ENCODE measurements around the gene OR1Q1. TPM values are rescaled to one million over a fixed set of nuclear protein-coding genes. Genes with fewer than 3 reads are reported as not detected.

The OR1Q1 gene
- total and polyA plus RNA-seq, 2 of the 8 experiments (the other 6 are each of a cell fraction or from before 2014, with no cell fraction given): not detected

- no peak overlapping the region for H3K4me3 ChIP-seq (ENCODE audit: extremely low read depth in 1 of 4, insufficient read depth in 2 of 4, low read depth in 3 of 4, low read length in 4 of 4)
- no peaks in the 10 kb centered on the region for H4K20me1 ChIP-seq (replicated peaks in 1 of 2; ENCODE audit: control insufficient read depth in 1 of 2, insufficient read depth in 2 of 2, low read length in 2 of 2)
- H3K14ac ChIP-seq (ENCODE audit: insufficient read length): no peak overlapping the region
- 85% methylated on average over 4 of the region's 4 CpGs; no CpG with 5 or more reads in 1 of the 2 experiments for WGBS, 2 experiments (ENCODE audit: extremely low coverage in 1 of 2, insufficient coverage in 1 of 2, insufficient read length in 1 of 2, insufficient replicate concordance in 2 of 2, low coverage in 1 of 2, low lambda C conversion rate in 2 of 2, missing lambda C conversion rate in 1 of 2)
- no peak overlapping the region for H4K5ac ChIP-seq (ENCODE audit: insufficient read length, low read depth, low read length)
- no peaks in the 10 kb centered on the region for H3K23me2 ChIP-seq (ENCODE audit: low read depth, low read length)
- peaks cover 55 to 65% of the 10 kb centered on the region in 2 experiments for H3K9me3 ChIP-seq (ENCODE audit: insufficient read depth in 2 of 2, low read depth in 1 of 2, low read length in 1 of 2)
- H3K27me3 ChIP-seq (replicated peaks in 1 of 4; ENCODE audit: control insufficient read depth in 3 of 4, extremely low read depth in 1 of 4, insufficient read depth in 3 of 4, low read length in 3 of 4): no peaks in the 10 kb centered on the region
- H2AFZ ChIP-seq (ENCODE audit: low read length): no peak overlapping the region
- no peak overlapping the region for H2BK15ac ChIP-seq (ENCODE audit: low read length)
- no peak overlapping the region for H3K56ac ChIP-seq (replicated peaks; ENCODE audit: insufficient read length, low read depth, low read length)
- H3K18ac ChIP-seq (ENCODE audit: extremely low read depth, low read length): no peak overlapping the region
- H3K4ac ChIP-seq (replicated peaks; ENCODE audit: insufficient read length, low read depth, low read length): no peak overlapping the region
- no peak overlapping the region for H3K23ac ChIP-seq (ENCODE audit: insufficient read length)
- H2BK12ac ChIP-seq (ENCODE audit: low read depth, low read length): no peak overlapping the region
- no peak for FAIRE-seq
- H3K79me2 ChIP-seq (ENCODE audit: control insufficient read depth in 1 of 2, insufficient read depth in 2 of 2, low read length in 2 of 2): no peaks in the 10 kb centered on the region
- POLR2A ChIA-PET (ENCODE audit: partially characterized antibody): no interaction called here
- H4K91ac ChIP-seq (replicated peaks; ENCODE audit: insufficient read length, low read length): no peak overlapping the region
- H2AK5ac ChIP-seq (ENCODE audit: low read depth, low read length): no peak overlapping the region
- no peak overlapping the region for H3K9ac ChIP-seq (replicated peaks in 1 of 4; ENCODE audit: extremely low read depth in 1 of 4, low read depth in 3 of 4, low read length in 3 of 4)
- CTCF ChIA-PET (ENCODE audit: partially characterized antibody): no interaction called here
- TF ChIP-seq NANOG (IDR thresholded peaks at IDR 0.05; ENCODE audit: insufficient read depth, low read depth, low read length, poor library complexity, severe bottlenecking) (no peak), RAD21 (IDR thresholded peaks at IDR 0.05 in 1 of 2, conservative IDR thresholded peaks at IDR 0.05 in 1 of 2; ENCODE audit: low read depth in 2 of 2, low read length in 2 of 2) (no peak), ASH2L (IDR thresholded peaks at IDR 0.05; ENCODE audit: low read length) (no peak), TEAD4 (IDR thresholded peaks at IDR 0.05; ENCODE audit: low read depth, low read length) (no peak), TAF1 (IDR thresholded peaks at IDR 0.05; ENCODE audit: low read depth, low read length) (no peak), JUND (IDR thresholded peaks at IDR 0.05; ENCODE audit: low read length) (no peak), CTCF (IDR thresholded peaks at IDR 0.05; ENCODE audit: control extremely low read depth in 1 of 3, insufficient read depth in 1 of 3, low read depth in 1 of 3, low read length in 3 of 3) (no peak), SP2 (IDR thresholded peaks at IDR 0.05; ENCODE audit: low read length) (no peak), RXRA (IDR thresholded peaks at IDR 0.05; ENCODE audit: insufficient read depth, low read depth, low read length) (no peak), FOSL1 (IDR thresholded peaks at IDR 0.05; ENCODE audit: insufficient read depth, low read depth, low read length) (no peak)
- no peaks in the 10 kb centered on the region for H3K79me1 ChIP-seq (ENCODE audit: low read depth, low read length)
- no peaks in the 10 kb centered on the region for H3K4me1 ChIP-seq (replicated peaks in 1 of 4; ENCODE audit: control insufficient read depth in 3 of 4, insufficient read depth in 4 of 4, low read length in 3 of 4)
- no peak overlapping the region for H3K27ac ChIP-seq (ENCODE audit: low read depth, low read length)
- H2BK20ac ChIP-seq (ENCODE audit: low read length): no peak overlapping the region
- no peak overlapping the region for H4K8ac ChIP-seq (ENCODE audit: extremely low read depth, insufficient read depth, low read length)
- H3K4me2 ChIP-seq (ENCODE audit: insufficient read depth in 1 of 2, low read depth in 2 of 2, low read length in 2 of 2): no peak overlapping the region
- no peak overlapping the region for H2BK120ac ChIP-seq (replicated peaks; ENCODE audit: low read depth, low read length)
- no peak for DNase-seq (ENCODE audit: low read depth in 1 of 2, low spot score in 2 of 2)
- H2BK5ac ChIP-seq (ENCODE audit: low read depth, low read length): no peak overlapping the region
- H3K36me3 ChIP-seq (ENCODE audit: control insufficient read depth in 2 of 4, insufficient read depth in 4 of 4, low read length in 3 of 4): no peaks in the 10 kb centered on the region
Observed at GRCh38 chr9:122567901-122568300, 46.6 kb upstream of the OR1Q1 start.
